HG03575 (cell line): ENCODE results near the gene MIA2.
"Not testable (repeated sequence)": the region's sequence is repeated elsewhere in the genome, so short reads cannot be mapped to it uniquely, and the experiment has no call there.

Experiments used
- ATAC-seq: cut with Tn5 transposase; IDR thresholded peaks from one replicate; pipeline ENCODE4 v1.9.1; 2021; ENCODE audit not compliant: unreplicated experiment, insufficient number of reproducible peaks, low FRiP score; ENCODE audit errors: extremely low read depth

MIA2 gene, protein sequence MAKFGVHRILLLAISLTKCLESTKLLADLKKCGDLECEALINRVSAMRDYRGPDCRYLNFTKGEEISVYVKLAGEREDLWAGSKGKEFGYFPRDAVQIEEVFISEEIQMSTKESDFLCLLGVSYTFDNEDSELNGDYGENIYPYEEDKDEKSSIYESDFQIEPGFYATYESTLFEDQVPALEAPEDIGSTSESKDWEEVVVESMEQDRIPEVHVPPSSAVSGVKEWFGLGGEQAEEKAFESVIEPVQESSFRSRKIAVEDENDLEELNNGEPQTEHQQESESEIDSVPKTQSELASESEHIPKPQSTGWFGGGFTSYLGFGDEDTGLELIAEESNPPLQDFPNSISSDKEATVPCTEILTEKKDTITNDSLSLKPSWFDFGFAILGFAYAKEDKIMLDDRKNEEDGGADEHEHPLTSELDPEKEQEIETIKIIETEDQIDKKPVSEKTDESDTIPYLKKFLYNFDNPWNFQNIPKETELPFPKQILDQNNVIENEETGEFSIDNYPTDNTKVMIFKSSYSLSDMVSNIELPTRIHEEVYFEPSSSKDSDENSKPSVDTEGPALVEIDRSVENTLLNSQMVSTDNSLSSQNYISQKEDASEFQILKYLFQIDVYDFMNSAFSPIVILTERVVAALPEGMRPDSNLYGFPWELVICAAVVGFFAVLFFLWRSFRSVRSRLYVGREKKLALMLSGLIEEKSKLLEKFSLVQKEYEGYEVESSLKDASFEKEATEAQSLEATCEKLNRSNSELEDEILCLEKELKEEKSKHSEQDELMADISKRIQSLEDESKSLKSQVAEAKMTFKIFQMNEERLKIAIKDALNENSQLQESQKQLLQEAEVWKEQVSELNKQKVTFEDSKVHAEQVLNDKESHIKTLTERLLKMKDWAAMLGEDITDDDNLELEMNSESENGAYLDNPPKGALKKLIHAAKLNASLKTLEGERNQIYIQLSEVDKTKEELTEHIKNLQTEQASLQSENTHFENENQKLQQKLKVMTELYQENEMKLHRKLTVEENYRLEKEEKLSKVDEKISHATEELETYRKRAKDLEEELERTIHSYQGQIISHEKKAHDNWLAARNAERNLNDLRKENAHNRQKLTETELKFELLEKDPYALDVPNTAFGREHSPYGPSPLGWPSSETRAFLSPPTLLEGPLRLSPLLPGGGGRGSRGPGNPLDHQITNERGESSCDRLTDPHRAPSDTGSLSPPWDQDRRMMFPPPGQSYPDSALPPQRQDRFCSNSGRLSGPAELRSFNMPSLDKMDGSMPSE (N-terminal part only)

DNA sequence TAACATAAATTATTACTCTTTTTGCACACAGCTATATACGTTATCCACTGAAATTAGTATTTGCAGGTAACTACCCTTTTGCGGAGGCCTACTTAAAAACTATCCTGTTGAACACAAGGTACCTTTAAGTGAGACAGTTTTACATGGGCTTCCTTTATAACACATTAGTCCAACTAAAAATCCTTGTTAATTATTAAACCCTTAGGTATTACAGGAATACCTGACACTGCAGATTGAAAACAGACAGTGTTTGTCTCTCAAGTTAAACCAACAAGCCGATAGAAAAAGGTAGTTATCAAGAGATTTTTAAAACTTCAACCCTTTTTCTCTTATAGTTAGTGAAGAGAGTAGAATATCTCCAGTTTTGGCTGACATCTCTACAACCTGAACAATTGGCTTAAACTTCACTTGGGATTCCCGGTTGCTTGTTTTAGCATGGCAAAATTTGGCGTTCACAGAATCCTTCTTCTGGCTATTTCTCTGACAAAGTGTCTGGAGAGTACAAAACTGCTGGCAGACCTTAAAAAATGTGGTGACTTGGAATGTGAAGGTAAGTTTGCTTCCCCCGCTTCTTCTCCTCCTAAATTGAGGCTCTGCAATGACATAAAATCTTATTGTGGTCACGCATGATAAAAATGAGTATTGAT, at the start of gene MIA2:
Gene MIA2, plus strand, starts transcription at position 236 of the 647 bp plus-strand sequence. Its CDS starts 200 bp downstream, at position 436.
- ATAC-seq = no peak

DNA sequence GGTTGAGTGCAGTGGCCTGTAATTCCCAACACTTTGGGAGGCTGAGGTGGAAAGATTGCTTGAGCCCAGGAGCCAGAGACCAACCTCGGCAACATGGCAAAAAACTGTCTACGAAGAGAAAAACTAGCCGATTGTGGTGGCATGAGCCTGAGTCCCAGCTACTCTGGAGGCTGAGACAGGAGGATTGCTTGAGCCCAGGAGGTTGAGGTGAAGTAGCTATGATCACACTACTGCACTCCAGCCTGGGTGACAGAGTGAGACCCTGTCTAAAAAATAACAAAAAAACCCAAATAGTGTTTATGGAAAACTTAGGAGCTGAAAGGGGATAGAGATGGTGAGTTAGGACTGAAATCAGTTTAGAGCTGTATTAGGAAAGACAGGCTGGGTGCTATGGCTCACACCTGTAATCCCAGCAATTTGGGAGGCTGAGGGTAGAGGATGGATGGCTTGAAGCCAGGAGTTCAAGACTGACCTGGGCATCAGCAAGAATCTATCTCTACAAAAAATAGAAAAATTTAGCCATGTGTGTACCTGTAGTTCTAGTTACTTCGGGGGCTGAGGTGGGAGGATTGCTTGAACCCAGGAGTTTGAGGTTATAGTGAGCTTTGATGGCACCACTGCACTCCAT, 49.0 kb upstream of the MIA2 start:
- ATAC-seq = no peak

DNA sequence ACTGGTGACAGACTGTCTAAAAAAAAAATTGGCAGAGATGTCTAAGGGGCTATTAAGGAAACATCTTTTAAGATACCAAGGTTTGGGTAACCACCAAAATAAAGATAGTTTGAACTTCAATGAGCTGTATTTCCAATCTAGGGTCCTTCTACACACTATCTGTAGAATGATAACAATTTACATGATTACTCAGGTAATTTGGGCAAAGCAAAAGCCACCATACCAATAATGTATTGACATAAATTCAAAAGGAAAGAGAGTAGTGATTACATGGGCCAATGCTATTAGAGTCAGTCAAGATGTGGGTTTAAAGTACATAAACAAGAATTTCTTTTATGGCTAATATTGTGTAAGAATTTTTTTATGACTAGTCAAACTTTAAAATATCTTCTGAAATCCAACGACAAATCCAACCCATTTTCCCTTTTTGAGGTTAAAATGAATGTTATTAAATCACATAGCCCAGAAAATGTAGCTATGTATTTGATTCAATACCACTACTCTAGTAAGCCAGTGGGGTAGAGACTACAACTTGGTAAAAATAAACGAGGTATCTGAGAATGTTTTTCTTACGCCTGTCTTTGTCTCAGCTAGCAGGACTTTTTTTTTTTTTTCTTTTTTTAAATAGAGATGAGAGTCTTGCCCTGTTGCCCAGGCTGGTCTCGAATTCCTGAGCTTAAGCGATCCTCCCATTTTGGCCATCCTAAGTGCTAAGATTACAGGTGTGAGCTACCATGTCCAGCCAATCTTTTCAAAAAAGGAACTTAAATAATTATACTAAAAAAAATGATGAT, 48.3 kb upstream of the MIA2 start:
- no peak for ATAC-seq

DNA sequence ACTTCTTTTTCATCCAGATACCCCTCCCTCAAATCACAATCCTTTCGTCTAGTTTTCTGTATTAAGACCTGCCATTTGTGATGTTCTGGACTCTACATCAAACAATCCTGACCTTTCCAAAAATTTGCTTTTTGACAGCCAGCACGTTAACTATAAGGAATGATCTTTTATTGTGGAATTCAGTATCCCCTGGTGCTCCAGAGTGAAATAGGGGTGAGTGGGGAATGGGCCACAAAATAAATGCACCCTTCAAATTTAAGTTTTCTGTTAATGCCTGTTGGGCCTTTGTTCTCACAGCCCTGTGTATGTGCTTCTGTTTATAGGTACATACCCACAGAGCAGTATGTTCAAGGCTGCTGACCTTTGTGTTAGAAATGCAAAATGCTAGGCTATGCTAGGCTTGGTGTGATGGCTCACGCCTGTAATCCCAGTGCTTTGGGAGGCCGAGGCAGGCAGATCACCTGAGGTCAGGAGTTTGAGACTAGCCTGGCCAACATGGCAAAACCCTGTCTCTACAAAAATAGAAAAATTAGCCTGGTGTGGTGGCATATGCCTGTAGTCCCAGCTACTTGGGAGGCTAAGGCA, 46.7 kb upstream of the MIA2 start:
- no peak for ATAC-seq

DNA sequence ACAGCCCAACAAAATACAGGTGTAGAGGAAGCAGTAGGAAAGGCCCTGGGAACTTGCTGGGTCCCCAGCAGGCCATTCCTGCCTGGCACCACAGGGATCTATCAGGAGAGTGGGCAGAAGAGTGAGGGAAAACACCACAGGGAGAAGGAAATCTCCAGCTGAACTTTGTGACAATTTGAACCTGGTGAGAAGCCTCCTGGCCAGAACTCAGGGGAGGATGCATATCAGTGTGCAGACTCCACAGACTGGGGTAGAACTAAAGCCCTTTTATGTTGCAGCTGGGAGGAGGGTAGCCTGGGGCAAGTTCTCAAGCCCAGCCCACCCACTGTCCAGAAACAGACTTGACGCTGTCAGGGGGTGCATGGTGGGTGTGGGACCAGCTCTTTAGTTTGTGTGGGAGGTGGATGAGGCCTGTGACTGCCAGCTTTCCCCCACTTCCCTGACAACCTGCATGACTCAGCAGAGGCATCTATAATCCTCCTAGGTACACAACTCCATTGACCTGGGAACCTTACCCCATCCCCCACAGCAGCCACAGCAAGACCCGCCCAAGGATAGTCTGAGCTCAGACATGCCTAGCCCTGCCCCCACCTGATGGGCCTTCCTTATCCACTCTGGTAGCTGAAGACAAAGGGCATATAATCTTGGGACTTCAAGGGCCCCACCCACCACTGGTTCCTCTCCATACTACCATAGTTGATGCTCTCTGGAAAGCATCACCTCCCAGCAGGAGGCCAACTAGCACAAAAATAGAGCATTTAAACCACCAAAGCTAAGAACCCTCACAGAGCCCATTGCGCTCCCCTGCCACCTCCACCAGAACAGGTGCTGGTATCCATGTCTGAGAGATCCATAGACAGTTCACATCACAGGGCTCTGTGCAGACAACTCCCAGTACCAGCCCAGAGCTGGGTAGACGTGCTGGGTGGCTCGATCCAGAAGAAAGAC, 29.8 kb upstream of the MIA2 start:
- no peak for ATAC-seq

DNA sequence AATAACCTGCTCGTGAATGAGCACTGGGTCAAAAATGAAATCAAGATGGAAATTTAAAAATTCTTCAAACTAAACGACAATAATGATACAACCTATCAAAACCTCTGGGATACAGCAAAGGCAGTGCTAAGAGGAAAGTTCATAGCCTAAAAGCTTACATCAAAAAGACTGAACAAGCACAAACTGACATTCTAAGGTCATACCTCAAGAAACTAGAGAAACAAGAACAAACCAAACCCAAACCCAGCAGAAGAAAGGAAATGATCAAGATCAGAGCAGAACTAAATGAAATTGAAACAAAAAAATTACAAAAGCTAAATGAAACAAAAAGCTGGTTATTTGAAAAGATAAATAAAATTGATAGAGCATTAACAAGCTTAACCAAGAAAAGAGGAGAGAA, 26.3 kb upstream of the MIA2 start:
- ATAC-seq = not testable (repeated sequence)

DNA sequence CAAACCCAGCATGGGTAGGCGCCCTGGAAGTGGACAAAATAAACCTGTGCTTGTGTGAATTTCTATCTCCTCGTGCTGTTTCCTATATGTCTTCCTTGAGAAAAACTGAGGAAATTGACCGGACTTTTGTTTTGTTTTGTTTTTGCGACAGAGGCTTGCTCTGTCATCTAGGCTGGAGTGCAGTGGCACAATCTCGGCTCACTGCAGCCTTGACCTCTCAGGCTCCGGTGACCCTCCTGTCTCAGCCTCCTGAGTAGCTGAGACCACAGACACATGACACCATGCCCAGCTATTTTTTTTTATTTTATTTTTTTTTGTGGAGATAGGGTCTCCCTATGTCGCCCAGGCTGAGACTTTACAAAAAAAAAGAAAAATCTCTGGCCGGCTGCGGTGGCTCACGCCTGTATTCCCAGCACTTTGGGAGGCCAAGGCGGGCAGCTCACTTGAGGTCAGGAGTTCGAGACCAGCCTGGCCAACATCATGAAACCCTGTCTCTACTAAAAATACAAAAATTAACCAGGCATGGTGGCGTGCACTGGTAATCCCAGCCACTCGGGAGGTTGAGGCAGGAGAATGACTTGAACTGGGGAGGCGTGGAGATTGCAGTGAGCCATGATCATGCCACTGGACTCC, 22.5 kb upstream of the MIA2 start:
- ATAC-seq = no peak

DNA sequence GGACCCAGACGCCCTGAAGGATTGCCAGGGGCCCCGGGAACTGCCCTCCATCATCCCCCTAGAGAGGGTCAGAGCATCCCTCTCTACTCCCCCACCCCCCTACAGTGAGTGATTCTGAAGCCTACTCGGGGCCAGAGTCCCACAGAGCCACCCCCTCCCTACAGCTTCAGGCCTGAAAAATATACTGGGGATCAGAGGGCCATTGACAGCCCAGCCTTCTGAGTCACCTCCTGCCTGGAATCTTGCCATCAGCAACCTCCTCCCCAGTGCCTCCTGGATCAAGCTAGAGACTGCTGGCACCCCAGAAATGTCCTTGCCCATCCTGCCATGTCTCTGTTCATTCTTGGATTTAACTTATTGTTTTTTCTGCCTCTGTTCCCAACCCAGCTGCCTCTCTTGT, 21.7 kb upstream of the MIA2 start:
- no peak for ATAC-seq

DNA sequence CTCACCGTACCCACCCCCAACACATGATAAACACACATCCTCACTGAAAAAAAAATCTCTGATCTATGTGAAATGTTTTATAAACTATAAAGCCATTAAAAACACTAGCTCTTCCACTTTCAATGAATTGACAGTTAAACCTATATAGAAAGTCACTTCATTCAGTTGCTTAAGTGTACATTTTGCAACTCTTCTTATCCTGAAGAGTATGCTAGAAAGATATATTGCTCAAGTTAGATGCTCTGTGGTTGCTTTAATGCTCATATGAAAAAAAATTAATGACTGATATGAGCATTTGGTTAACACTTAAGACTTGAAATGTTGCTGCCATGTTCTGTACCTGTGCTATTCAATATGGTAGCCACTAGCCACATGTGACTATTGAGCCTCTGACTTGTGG, 21.0 kb upstream of the MIA2 start:
- no peak for ATAC-seq

DNA sequence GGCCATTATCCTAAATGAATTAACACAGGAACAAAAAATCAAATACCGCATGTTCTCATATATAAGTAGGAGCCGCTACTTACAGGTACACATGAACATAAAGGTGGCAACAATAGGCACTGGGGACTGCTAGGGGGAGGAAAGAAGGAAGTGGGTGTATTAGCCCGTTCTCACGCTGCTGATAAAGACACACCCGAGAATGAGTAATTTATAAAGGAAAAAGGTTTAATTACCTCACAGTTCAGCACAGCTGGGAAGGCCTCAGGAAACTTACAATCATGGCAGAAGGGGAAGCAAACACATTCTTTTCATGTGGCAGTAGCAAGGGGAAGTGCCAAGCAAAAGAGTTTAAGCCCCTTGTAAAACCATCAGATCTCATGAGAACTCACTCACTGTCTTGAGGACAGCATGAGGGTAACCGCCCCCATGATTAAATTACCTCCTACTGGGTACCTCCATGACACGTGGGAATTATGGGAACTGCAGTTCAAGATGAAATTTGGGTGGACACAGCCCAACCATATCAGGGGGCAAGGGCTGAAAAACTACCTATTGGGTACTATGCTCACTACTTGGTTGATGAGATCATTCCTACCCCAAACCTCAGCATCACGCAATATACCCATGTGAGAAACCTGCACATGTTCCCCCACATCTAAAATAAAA, 16.4 kb upstream of the MIA2 start:
- ATAC-seq = no peak

DNA sequence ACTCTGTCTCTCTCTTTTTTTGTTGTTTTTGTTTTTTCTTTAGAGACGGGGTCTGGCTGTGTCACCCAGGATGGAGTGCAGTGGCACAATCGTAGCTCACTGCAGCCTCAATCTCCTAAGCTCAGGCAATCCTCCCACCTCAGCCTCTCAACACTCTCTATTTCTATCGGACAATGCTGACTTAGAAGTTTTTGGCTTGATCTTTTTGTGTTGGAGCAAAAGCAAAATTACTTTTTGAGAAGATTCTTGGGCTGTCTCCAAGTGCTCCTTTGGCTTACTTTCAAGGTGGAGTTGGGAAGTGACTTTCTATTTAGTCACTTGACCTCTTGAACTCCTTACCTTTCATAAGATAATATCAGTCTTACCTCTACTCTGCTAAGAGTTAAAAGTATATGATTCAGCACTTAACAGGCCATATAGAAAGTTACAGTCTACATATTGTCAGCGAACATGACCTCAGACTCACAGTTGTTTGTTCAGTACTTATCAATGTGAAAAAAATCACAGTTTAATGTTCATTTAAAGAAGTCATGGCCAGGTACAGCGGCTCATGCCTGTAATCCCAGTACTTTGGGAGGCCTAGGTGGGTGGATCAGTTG, 15.4 kb upstream of the MIA2 start:
- no peak for ATAC-seq

DNA sequence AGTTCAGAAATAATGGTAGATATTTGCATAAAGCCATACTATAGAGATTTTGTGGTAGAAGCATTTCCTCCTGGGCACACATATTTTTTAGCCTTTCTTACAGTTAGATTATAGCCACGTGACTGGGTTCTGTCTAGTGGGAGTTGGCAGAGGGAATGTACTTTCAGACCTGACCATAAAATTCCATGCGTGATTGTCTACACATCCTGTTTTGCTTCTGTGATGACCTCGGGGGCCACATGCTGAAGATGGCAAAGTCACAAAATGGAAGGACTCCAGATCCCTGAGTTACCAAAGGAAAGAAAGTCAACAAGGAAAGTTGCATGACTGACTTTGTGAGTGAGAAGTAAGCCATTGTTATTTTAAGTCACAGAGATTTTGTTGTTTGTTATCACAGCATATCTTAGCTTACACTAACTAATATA, 14.6 kb upstream of the MIA2 start:
- ATAC-seq = no peak

DNA sequence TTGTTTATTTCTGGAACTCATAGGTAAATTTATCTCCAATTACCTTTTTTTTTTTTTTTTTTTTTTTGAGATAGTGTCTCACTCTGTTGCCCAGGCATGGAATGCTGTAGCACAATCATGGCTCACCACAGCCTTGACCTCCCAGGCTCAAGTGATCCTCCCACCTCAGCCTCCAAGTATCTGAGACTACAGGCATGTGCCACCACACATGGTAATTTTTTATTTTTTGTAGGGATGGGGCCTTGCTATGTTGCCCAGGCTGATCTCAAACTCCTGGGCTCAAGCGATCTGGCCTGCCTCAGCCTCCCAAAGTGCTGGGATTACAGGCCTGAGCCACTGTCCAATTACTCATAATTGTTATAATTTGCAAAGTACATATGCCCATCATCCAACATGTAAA, 13.2 kb upstream of the MIA2 start:
- not testable (repeated sequence) for ATAC-seq

DNA sequence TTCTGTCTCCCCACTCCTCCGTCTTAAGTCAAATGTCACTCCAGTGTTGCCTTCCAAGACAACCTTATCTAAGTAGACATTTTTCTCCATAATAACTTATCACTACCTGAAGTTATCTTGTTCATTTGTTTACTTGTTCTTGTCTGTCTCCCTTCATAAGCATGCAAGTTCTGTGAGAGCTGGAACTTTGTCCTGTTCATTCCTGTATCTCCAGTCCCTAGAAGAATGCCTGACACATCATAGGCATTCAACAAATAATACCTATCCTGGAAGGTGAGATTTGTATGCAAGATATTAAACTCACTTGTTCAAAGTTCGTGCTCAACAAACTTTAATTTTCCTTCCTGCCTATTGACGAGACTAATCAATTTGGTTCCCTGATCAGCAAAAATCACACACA, 5.7 kb upstream of the MIA2 start:
- no peak for ATAC-seq
